K562 (cell line): ENCODE measurements around the gene FOSL1. TPM values are rescaled to one million over a fixed set of nuclear protein-coding genes. Genes with fewer than 3 reads are reported as not detected.
A peak's percentile ranks its signal among the peaks of the same experiment; 100 is the strongest.

Experiments
- FIP1L1 ChIP-seq: fragments of 200-400 bp; formaldehyde crosslinking; IDR thresholded peaks from 2 replicates; pipeline ENCODE4 v1.6.1; 2018; ENCODE audit warnings: mild to moderate bottlenecking, low read depth, low read length; ENCODE audit not compliant: poor library complexity, severe bottlenecking
- FOXP1 ChIP-seq: sonication (generic); formaldehyde crosslinking; IDR thresholded peaks from 2 replicates; pipeline ENCODE4 v1.8.0; 2022; ENCODE audit warnings: mild to moderate bottlenecking, missing genetic modification reagents
- HEY1 ChIP-seq: fragments of 250-450 bp; sonication (Bioruptor Pico); IDR thresholded peaks from 2 replicates; pipeline ENCODE4 v1.5.0; 2020; ENCODE audit warnings: mild to moderate bottlenecking, moderate library complexity, borderline replicate concordance
- HNRNPK ChIP-seq: fragments of 200-400 bp; formaldehyde crosslinking; IDR thresholded peaks from one replicate; pipeline ENCODE4 v1.6.1; 2018; ENCODE audit warnings: mild to moderate bottlenecking, low read depth, low read length; ENCODE audit not compliant: poor library complexity, severe bottlenecking
- MBD2 ChIP-seq: sonication (generic); IDR thresholded peaks from 2 replicates; pipeline ENCODE4 v1.6.1; 2016; ENCODE audit warnings: low read depth, borderline replicate concordance
- POLR2AphosphoS5 ChIP-seq: IDR thresholded peaks from 2 replicates; pipeline ENCODE4 v1.6.1; 2011; ENCODE audit warnings: mild to moderate bottlenecking, low read depth, low read length, moderate library complexity; ENCODE audit not compliant: control insufficient read depth, insufficient read depth
- RBBP5 ChIP-seq: fragments of 200-600 bp; sonication (generic); IDR thresholded peaks from 2 replicates; pipeline ENCODE4 v1.6.1; 2012; ENCODE audit warnings: borderline replicate concordance, mild to moderate bottlenecking, low read length, control low read depth, inconsistent platforms; ENCODE audit not compliant: insufficient read depth, poor library complexity, severe bottlenecking
- RBM22 ChIP-seq: fragments of 200-400 bp; formaldehyde crosslinking; IDR thresholded peaks from 2 replicates; pipeline ENCODE4 v1.6.1; 2018; ENCODE audit warnings: low read length, low read depth; ENCODE audit not compliant: poor library complexity, severe bottlenecking
- SMAD4 ChIP-seq: fragments of 250-450 bp; sonication (Bioruptor Pico); conservative IDR thresholded peaks from 2 replicates; pipeline ENCODE4 v1.8.0; 2021; ENCODE audit warnings: inconsistent platforms, mild to moderate bottlenecking, moderate library complexity
- SUPT5H ChIP-seq: fragments of 450-650 bp; IDR thresholded peaks from 2 replicates; pipeline ENCODE4 v1.6.1; 2016
- ZNF282 ChIP-seq: sonication (generic); formaldehyde crosslinking; IDR thresholded peaks from 2 replicates; pipeline ENCODE4 v1.8.1; 2023; ENCODE audit warnings: missing genetic modification reagents
- polyA plus RNA-seq, 8 experiments: library from polyadenylated mRNA; depleted of rRNA in 4 of 8; stranded (reverse) in 5 of 8; unstranded in 3 of 8; fragments of >200 nt; fragmentation: Nextera tagmentation in 2 of 8; fragmentation: Illumina TruSeq in 1 of 8; extraction: Ambion mirVana in 2 of 8; extraction: Trizol in 1 of 8; gene quantifications; 2 replicates each; pipeline versions ENCODE4 v1.2.1 to v1.2.3, GENCODE V29; 2011 to 2014; ENCODE audit warnings: inconsistent platforms in 1 of 8, missing spikeins in 1 of 8
- total RNA-seq, 7 experiments: library from RNA; depleted of rRNA in 6 of 7; stranded (reverse); fragments of >200 nt in 6 of 7; fragmentation: Illumina TruSeq in 2 of 7; extraction: Trizol in 2 of 7; gene quantifications; 2 replicates each; pipeline versions ENCODE4 v1.2.1 to v1.2.3, GENCODE V29; 2011 to 2021; ENCODE audit warnings: low replicate concordance in 1 of 7
- TF ChIP-seq, protein P1 (sequence below), 2 experiments: fragments of 450-650 bp in 1 of 2; IDR thresholded peaks; 2 replicates each; pipeline ENCODE4 v1.6.1; 2011 to 2017; ENCODE audit warnings: low read depth in 2 of 2, antibody characterized with exemption in 1 of 2, borderline replicate concordance in 1 of 2, low read length in 1 of 2, mild to moderate bottlenecking in 1 of 2, mixed read lengths in 1 of 2; ENCODE audit not compliant: control insufficient read depth in 1 of 2
- TF ChIP-seq, protein P2 (sequence below): fragments of 450-650 bp; formaldehyde crosslinking; IDR thresholded peaks from 2 replicates; pipeline ENCODE4 v1.4.0; 2020; ENCODE audit warnings: mild to moderate bottlenecking, moderate library complexity
- TF ChIP-seq, protein P3 (sequence below), 3 experiments: IDR thresholded peaks in 2 of 3; conservative IDR thresholded peaks in 1 of 3; 2 replicates each; pipeline ENCODE4 v1.5.1; 2011 to 2012; ENCODE audit warnings: low read length in 3 of 3, mild to moderate bottlenecking in 3 of 3, control low read depth in 2 of 3, improper control_type of control experiment in 1 of 3, inconsistent platforms in 1 of 3, low read depth in 1 of 3, mixed read lengths in 1 of 3, moderate library complexity in 1 of 3; ENCODE audit not compliant: insufficient read depth in 2 of 3
- TF ChIP-seq, protein P4 (sequence below): fragments of 450-650 bp; formaldehyde crosslinking; IDR thresholded peaks from 2 replicates; pipeline ENCODE4 v1.4.0; 2022; ENCODE audit warnings: missing genetic modification characterization

FOSL1 gene
- total and polyA plus RNA-seq, 9 of the 15 experiments (the other 6 are each of a cell fraction or from before 2014, with no cell fraction given): 3.5 to 39.6 (median 10.0) TPM

DNA sequence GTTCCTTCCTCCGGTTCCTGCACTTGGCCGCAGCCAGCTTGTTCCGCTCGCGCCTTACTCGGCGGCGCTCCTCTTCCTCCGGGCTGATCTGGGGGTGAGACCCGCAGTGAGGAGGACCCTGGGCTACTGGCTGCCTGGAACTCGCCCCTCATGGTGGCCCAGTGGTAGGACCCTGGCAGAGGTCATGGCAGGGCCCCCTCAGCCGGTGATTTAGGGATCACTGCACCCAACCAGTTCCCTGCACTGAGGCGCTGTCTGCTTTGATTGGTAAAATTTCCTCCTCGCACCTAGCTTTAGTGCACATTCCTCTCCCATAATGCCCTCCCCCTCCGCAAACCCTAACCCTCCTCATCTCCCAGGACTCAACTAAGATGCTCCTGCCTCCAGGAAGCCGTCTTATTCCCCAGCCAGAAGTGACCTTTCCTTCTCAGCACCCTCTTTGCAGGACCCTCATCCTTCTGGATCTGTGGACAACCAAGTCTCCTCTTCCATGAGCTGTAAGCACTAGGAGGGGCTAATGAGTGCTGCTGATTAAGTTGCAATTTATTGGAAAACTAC lies 6.1 kb downstream of the FOSL1 start (continued):
- TF ChIP-seq, protein P1, sequence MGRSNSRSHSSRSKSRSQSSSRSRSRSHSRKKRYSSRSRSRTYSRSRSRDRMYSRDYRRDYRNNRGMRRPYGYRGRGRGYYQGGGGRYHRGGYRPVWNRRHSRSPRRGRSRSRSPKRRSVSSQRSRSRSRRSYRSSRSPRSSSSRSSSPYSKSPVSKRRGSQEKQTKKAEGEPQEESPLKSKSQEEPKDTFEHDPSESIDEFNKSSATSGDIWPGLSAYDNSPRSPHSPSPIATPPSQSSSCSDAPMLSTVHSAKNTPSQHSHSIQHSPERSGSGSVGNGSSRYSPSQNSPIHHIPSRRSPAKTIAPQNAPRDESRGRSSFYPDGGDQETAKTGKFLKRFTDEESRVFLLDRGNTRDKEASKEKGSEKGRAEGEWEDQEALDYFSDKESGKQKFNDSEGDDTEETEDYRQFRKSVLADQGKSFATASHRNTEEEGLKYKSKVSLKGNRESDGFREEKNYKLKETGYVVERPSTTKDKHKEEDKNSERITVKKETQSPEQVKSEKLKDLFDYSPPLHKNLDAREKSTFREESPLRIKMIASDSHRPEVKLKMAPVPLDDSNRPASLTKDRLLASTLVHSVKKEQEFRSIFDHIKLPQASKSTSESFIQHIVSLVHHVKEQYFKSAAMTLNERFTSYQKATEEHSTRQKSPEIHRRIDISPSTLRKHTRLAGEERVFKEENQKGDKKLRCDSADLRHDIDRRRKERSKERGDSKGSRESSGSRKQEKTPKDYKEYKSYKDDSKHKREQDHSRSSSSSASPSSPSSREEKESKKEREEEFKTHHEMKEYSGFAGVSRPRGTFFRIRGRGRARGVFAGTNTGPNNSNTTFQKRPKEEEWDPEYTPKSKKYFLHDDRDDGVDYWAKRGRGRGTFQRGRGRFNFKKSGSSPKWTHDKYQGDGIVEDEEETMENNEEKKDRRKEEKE (IDR thresholded peaks at IDR 0.05; ENCODE audit: borderline replicate concordance in 1 of 2, control insufficient read depth in 1 of 2, low read depth in 2 of 2, low read length in 1 of 2): 0 out of 4 replicates have a peak, but pooled peaks of 1 of the 2 experiments have one; percentile 9
- TF ChIP-seq ZNF282 (CRISPR knock-in tag) (no peak), FOXP1 (CRISPR knock-in tag) (no peak), RBM22 (peak; percentile 96), FIP1L1 (peak; percentile 77), POLR2AphosphoS5 (peak; percentile 70; the same call in 1 of the 2 replicates), HEY1 (CRISPR knock-in tag) (no peak), SUPT5H (peak; percentile 73), MBD2 (no peak), SMAD4 (CRISPR knock-in tag) (no peak), HNRNPK (no peak), RBBP5 (no peak)
- TF ChIP-seq, protein P2, sequence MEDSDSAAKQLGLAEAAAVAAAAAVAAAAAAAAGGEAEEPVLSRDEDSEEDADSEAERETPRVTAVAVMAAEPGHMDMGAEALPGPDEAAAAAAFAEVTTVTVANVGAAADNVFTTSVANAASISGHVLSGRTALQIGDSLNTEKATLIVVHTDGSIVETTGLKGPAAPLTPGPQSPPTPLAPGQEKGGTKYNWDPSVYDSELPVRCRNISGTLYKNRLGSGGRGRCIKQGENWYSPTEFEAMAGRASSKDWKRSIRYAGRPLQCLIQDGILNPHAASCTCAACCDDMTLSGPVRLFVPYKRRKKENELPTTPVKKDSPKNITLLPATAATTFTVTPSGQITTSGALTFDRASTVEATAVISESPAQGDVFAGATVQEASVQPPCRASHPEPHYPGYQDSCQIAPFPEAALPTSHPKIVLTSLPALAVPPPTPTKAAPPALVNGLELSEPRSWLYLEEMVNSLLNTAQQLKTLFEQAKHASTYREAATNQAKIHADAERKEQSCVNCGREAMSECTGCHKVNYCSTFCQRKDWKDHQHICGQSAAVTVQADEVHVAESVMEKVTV (CRISPR knock-in tag): no peak
- TF ChIP-seq, protein P3, sequence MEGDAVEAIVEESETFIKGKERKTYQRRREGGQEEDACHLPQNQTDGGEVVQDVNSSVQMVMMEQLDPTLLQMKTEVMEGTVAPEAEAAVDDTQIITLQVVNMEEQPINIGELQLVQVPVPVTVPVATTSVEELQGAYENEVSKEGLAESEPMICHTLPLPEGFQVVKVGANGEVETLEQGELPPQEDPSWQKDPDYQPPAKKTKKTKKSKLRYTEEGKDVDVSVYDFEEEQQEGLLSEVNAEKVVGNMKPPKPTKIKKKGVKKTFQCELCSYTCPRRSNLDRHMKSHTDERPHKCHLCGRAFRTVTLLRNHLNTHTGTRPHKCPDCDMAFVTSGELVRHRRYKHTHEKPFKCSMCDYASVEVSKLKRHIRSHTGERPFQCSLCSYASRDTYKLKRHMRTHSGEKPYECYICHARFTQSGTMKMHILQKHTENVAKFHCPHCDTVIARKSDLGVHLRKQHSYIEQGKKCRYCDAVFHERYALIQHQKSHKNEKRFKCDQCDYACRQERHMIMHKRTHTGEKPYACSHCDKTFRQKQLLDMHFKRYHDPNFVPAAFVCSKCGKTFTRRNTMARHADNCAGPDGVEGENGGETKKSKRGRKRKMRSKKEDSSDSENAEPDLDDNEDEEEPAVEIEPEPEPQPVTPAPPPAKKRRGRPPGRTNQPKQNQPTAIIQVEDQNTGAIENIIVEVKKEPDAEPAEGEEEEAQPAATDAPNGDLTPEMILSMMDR (IDR thresholded peaks at IDR 0.05 in 2 of 3, conservative IDR thresholded peaks at IDR 0.05 in 1 of 3; ENCODE audit: insufficient read depth in 2 of 3, low read depth in 1 of 3, low read length in 3 of 3): 0 out of 6 replicates have a peak, but pooled peaks of 1 of the 3 experiments have one; percentile 12
- TF ChIP-seq, protein P4, sequence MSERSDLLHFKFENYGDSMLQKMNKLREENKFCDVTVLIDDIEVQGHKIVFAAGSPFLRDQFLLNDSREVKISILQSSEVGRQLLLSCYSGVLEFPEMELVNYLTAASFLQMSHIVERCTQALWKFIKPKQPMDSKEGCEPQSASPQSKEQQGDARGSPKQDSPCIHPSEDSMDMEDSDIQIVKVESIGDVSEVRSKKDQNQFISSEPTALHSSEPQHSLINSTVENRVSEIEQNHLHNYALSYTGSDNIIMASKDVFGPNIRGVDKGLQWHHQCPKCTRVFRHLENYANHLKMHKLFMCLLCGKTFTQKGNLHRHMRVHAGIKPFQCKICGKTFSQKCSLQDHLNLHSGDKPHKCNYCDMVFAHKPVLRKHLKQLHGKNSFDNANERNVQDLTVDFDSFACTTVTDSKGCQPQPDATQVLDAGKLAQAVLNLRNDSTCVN (CRISPR knock-in tag): 0 out of 2 replicates have a peak, but pooled peaks have one; percentile 8
